Forelimb muscle (tissue), 1 donor: ENCODE results near the gene GGTA1. TPM values are rescaled to one million over a fixed set of nuclear protein-coding genes. Genes with fewer than 3 reads are reported as not detected.
"Not testable (repeated sequence)": the region's sequence is repeated elsewhere in the genome, so short reads cannot be mapped to it uniquely, and the experiment has no call there.

Experiments used
- DNase-seq: peaks from one replicate; pipeline ENCODE4 v3.0.0-alpha.2; 2013; ENCODE audit warnings: low read depth
- polyA plus RNA-seq: library from polyadenylated mRNA; unstranded; fragments of 120-200 nt; gene quantifications from one replicate; pipeline ENCODE4 v1.2.1, GENCODE V29; 2013; ENCODE audit not compliant: insufficient read length

GGTA1 gene
- polyA plus RNA-seq, 1 donor, result 9.1 TPM

GRCh38 chr9:121458449-121458848 lies 41.2 kb downstream of the GGTA1 start:
- DNase-seq, result not testable (repeated sequence)

DNA sequence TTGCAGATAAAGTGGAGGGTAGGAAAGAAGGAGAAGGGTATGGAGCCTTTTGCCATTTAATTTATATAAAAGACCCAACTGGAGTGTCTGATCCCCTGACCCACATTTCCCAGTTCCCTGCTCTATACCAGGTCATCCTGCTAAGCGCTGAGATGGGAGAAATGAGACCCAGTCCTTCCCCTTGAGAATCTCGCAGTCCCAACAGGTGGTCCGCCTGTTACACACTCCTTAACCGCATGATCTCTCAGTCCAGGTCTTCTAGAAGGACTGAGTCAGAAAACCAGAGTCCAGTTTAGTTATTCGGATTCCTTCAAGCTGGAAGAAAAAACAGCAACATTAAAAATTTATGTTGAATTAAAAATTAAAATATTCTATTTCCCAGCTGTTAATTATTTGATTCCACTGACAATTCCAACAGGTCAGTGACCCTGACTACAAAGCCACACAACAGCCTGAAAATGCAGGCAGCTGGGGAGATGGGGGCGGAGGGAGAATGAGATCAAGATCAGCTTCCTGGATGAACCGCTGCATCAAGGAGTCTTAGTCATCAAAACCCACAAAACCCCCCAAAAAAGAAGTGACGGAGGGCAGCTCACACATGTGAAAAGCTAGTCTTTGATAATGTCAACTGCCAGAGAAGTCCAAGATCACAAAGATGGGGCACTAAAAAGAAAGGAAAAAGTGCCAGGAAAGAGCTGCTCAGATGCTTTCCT lies 44.0 kb downstream of the GGTA1 start:
- no peak for DNase-seq

DNA sequence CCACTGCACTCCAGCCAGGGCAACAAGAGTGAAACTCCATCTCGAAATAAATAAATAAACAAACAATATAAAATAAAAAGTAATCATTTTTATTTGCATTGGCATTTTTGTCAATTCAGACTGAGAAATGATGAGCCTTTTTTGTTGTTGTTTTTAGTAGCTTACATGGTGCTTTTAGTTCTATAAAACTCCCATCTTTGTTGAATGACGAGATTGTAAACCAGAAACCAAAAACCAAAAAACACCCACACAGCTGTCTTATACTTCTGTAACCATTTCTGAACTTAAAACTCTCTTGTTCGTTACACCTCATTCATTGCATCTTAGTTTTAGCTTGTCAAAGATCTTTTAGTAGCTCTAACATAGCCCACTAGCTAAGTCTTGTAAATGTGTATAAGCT lies 44.7 kb downstream of the GGTA1 start:
- no peak for DNase-seq

- DNase-seq, result no peak
Measured at GRCh38 chr9:121453232-121453892, 46.3 kb downstream of the GGTA1 start.

DNA sequence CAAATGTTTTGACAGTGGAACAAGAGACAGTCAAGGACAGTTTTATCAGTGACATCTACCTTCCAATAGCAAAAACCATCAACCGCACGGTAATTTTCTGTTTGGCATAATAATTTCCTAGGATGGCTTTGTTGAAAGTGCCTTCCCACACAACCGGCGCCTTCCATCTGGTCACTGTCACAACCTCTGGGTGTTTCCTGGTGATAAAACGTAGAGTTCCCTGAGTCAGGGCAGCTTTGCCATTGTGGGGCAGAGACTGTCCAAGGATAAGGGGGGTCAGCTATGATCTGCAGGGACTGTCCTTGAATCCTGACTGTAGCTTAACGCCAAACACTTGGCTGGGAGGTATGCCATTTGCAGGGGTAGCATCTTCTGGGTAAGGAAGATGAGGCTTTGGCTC lies 47.6 kb downstream of the GGTA1 start:
- no peak for DNase-seq

DNA sequence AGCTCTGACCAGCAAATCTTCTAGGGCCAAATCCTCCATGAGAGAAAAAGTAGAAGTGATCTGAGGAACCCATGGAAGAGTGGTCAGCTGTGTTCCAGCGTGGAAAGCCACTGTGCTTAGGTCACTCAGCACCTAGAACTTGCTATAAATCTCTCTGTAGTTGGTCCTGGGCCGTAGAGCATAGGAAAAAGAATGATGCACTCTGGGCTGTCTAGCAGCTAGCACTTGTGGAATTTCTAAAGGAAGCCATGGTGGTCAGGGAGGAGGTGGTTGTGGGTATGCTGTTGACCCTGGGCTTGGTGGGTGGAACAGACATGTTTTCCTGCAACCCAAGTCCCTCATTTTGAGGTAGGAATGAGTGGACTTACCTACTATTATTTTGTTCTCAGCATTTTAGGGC lies 48.1 kb downstream of the GGTA1 start:
- DNase-seq, result no peak

GRCh38 chr9:121450241-121450640 lies 49.4 kb downstream of the GGTA1 start:
- DNase-seq, result no peak

DNA sequence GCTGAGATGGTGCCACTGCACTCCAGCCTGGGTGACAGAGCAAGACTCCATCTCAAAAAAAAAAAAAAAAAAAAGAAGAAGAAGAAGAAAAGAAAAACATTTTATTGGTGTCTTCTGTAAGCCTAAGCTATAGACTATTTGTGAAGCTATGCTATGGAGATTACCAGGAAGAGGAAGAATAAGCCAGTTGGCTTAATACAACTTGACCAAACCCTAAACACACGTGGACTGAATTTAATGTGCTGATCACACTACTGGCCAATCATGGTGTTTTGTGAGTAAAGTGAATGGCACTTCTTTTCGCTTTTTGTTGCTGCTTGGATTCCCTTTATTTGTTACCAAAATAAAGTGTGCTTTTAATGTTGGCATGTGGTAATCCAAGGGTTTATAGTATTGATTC lies 49.9 kb downstream of the GGTA1 start:
- no peak for DNase-seq

GRCh38 chr9:121447321-121447834 lies 52.3 kb downstream of the GGTA1 start:
- DNase-seq, result no peak

- no peak for DNase-seq
Measured at GRCh38 chr9:121445986-121446385, 53.7 kb downstream of the GGTA1 start.

- no peak for DNase-seq
Measured at GRCh38 chr9:121443981-121444380, 55.7 kb downstream of the GGTA1 start.

- DNase-seq, result no peak
Measured at GRCh38 chr9:121441165-121441564, 58.5 kb downstream of the GGTA1 start.

DNA sequence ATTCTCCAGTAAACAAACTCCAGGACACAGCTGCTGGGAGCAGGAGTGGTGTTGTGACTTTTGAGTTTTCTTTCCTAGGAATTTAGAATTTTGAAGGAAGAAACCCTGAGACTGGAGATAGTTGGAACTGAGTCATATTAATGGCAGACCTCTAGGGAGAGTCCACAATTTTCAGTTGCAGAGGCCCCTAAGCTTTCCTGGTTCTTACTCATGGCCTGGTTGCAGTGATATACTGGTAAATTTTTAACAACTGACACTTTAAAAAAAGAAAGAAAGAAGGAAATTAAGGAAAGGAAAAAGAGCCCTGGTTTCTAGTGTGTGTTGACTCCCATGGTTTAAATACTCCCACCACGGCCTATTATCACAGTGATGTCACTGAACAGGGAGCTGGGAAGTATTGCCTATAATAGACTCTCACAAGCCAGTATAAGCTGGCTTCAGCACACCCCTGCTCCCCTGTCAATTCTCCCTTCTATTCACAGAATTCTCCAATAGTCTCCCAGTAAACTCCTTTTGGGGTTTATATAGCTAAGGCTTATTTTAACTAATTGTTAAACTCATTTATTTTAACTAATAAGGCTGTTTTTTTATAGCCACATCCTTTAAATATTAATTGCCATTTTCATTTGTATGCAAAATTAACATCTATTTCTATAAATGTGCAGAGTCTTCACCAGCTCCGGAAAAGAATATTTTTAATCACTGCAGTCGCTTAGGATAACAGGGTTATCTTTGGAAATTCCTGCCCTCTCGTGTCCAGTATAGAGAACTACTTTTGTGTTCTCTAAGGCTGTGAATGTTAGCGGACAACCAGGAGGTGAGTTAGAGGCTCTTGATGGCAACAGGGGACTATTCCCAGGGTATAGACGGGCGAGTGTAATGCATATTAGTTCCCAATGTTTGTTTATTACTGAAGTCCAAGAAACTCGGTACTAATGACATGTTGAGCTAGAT lies 59.7 kb downstream of the GGTA1 start:
- no peak for DNase-seq

DNA sequence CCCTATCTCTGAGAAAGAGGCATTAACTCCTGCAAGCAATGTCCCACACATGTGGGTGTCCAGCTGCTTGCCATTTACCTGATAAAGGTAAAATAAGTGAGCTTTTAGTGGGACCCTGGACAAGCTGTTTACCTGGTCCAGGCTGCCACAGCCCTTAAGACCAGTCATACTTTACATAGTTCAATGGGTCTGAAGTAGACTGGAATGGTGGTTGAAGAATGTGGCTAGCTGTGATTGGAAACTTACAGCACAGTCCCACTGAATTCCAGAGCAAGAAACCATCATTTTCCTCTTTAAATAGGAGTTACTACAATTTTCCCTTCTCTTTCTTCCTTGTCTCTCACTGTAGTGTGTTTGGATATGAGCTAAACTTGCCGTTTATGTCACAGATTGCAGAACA lies 60.6 kb downstream of the GGTA1 start:
- DNase-seq, result no peak

GRCh38 chr9:121437891-121438290 lies 61.8 kb downstream of the GGTA1 start:
- no peak for DNase-seq

GRCh38 chr9:121437046-121437445 lies 62.6 kb downstream of the GGTA1 start:
- DNase-seq, result not testable (repeated sequence)

- no peak for DNase-seq
Measured at GRCh38 chr9:121434969-121435368, 64.7 kb downstream of the GGTA1 start.

DNA sequence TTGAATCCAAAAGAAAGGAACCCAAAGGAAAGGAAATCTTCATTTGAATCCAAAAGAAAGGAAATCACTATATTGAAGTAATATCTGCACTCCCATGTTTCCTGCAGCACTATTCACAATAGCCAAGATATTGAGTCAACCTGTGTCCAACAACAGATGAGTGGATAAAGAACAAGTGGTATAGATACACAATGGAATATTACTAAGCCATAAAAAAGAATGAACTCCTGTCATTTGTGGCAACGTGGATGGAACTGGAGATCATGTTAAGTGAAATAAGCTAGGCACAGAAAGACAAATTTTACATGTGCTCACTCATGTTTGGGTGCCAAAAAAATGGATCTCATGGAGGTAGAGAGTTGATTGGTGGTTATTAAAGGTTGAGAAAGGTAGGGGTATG lies 71.7 kb downstream of the GGTA1 start:
- DNase-seq, result no peak

DNA sequence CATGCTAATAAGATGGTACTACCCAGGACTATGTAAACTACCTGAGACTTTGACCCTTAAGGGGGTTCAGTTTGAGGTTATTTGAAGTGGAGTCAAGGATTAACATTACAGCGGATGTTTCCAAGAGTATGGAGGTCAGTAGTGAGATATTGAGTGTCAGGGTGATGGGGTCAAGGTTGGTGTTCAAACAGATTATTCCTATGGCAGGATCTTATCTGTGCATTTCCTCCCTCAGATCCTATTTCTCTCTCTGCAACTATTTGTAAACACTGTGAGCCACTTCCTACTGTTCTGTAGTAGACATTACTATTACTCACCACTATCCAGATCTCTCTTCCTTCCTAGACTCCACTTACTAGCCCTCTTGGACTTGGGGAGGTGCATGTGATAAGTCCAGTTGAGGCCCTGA lies 75.6 kb downstream of the GGTA1 start:
- no peak for DNase-seq

DNA sequence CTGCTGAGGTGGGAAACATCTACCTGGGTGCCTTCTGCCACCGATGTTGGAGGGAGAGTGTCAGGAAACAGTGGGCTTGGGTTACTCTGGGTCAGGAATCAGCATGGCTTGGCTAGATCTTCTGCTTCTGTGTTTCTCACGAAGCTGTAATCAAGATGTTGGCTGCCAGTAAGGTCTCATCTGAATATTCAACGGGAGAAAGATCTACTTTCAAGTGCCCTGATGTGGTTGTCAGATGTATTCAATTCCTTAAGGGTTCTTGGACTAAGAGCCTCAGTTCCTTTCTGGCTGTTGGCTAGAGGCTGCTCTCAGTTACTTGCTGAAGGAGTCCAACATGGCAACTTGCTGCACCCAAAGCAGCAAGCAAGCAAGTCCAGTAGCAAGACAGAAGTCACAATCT lies 87.7 kb downstream of the GGTA1 start:
- DNase-seq, result no peak

DNA sequence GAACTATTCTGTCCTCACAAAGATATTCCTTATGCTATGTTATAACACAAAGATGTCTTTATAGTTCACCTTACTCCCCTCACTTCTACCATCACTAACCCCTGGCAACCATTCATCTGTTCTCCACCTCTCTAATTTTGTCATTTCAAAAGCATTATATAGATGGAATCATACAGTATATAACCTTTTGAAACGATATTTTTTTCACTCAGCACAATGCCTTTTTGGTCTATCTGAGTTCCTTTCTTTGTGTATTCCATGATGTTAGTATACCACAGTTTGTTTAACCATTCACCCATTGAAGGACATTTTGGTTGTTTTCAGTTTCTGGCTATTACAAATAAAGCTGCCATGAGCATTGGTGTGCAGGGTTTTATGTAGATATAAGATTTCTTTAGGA lies 93.7 kb downstream of the GGTA1 start:
- DNase-seq, result no peak
